Measurements from ENCODE around the gene SERPINA1. TPM values are rescaled to one million over a fixed set of nuclear protein-coding genes. Genes with fewer than 3 reads are reported as not detected.

SERPINA1 gene
- total RNA-seq, 1 experiment from 2014 or later: not detected

GRCh38 chr14:94357166-94357565 is 31.2 kb downstream of the SERPINA1 start:
- Histone ChIP-seq H3K23ac (ENCODE audit: insufficient read length, low read depth, low read length) (no peak overlapping the region), H3K4me1 (ENCODE audit: insufficient read depth, low read length) (no peaks in the 10 kb centered on the region; the same call in 1 of the 2 replicates), H3K27me3 (ENCODE audit: insufficient read depth, low read length) (no peaks in the 10 kb centered on the region), H3T11ph (ENCODE audit: low read length) (no peak overlapping the region), H3K79me2 (ENCODE audit: insufficient read depth, low read length) (no peaks in the 10 kb centered on the region), H4K91ac (ENCODE audit: insufficient read length, low read depth, low read length) (no peak overlapping the region), H4K5ac (ENCODE audit: insufficient read length, low read depth, low read length) (no peak overlapping the region), H3K4ac (ENCODE audit: low read depth, low read length) (no peak overlapping the region), H2AK5ac (ENCODE audit: insufficient read length, low read length) (no peak overlapping the region), H3K9me3 (ENCODE audit: control insufficient read depth, low read depth, low read length) (no peaks in the 10 kb centered on the region), H2BK12ac (ENCODE audit: insufficient read length, low read depth, low read length) (no peak overlapping the region), H3K4me2 (ENCODE audit: insufficient read depth, insufficient read length, low read length) (no peak overlapping the region), H3K56ac (ENCODE audit: insufficient read length, low read depth, low read length) (no peak overlapping the region), H3K9ac (ENCODE audit: extremely low read depth, insufficient read length, low read length) (no peak overlapping the region), H2BK15ac (ENCODE audit: low read depth, low read length) (no peak overlapping the region), H3K27ac (ENCODE audit: insufficient read length, low read depth, low read length) (no peak overlapping the region), H4K8ac (replicated peaks; ENCODE audit: insufficient read length, low read depth, low read length) (no peak overlapping the region), H3K14ac (ENCODE audit: insufficient read depth, low read length) (no peak overlapping the region), H2BK5ac (ENCODE audit: insufficient read length, low read length) (no peak overlapping the region), H3K18ac (ENCODE audit: insufficient read length, low read depth, low read length) (no peak overlapping the region), H4K20me1 (ENCODE audit: control insufficient read depth, insufficient read depth, insufficient read length) (no peaks in the 10 kb centered on the region), H3K23me2 (ENCODE audit: insufficient read length, low read depth, low read length, poor library complexity, severe bottlenecking) (no peaks in the 10 kb centered on the region), H2AFZ (ENCODE audit: low read length) (no peak overlapping the region), H3K79me1 (ENCODE audit: insufficient read depth, low read depth, low read length, poor library complexity, severe bottlenecking) (no peaks in the 10 kb centered on the region), H2BK120ac (ENCODE audit: low read depth, low read length, poor library complexity, severe bottlenecking) (no peak overlapping the region), H2BK20ac (ENCODE audit: low read depth, low read length, poor library complexity, severe bottlenecking) (no peak overlapping the region)
- H3K27me3 Mint-ChIP-seq (ENCODE audit: low read depth): no peaks in the 10 kb centered on the region; the same call in 1 of the 2 replicates
- H3K36me3 Mint-ChIP-seq (ENCODE audit: insufficient read depth in 1 of 3, low read depth in 3 of 3): peaks cover 0 to 1% (median 0%) of the 10 kb centered on the region in 3 experiments; a peak in 1 of 7 replicates
- no CpG with 5 or more reads among the region's 1 CpG for WGBS (ENCODE audit: extremely low coverage, insufficient read length, low lambda C conversion rate)
- no peak for DNase-seq
- H3K4me1 Mint-ChIP-seq: peaks cover 12% of the 10 kb centered on the region in 2 experiments
- H3K9me3 Mint-ChIP-seq: no peaks in the 10 kb centered on the region; a peak in 1 of 5 replicates
- TF ChIP-seq, protein P1, sequence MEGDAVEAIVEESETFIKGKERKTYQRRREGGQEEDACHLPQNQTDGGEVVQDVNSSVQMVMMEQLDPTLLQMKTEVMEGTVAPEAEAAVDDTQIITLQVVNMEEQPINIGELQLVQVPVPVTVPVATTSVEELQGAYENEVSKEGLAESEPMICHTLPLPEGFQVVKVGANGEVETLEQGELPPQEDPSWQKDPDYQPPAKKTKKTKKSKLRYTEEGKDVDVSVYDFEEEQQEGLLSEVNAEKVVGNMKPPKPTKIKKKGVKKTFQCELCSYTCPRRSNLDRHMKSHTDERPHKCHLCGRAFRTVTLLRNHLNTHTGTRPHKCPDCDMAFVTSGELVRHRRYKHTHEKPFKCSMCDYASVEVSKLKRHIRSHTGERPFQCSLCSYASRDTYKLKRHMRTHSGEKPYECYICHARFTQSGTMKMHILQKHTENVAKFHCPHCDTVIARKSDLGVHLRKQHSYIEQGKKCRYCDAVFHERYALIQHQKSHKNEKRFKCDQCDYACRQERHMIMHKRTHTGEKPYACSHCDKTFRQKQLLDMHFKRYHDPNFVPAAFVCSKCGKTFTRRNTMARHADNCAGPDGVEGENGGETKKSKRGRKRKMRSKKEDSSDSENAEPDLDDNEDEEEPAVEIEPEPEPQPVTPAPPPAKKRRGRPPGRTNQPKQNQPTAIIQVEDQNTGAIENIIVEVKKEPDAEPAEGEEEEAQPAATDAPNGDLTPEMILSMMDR (conservative IDR thresholded peaks at IDR 0.05): no peak
- H3K4me3 Mint-ChIP-seq: no peak overlapping the region
- H3K27ac Mint-ChIP-seq: no peak overlapping the region

Measured in H9 (cell line).